Cardiac septum (tissue), 1 donor: ENCODE results near the gene BMP7. TPM values are rescaled to one million over a fixed set of nuclear protein-coding genes. Genes with fewer than 3 reads are reported as not detected.

Experiments used
- DNase-seq: peaks from one replicate; pipeline ENCODE4 v3.0.0-alpha.2; 2020; ENCODE audit warnings: low spot score
- intact Hi-C: fragments of 100-400 bp; cut with DNase I; formaldehyde crosslinking; loops from one replicate; pipeline ENCODE4 v1.14.0; 2022
- total RNA-seq: library from RNA; stranded (reverse); fragmentation: NEBNext Ultra II Directional; extraction: Animal tissue kit (Norgen Biotek cat#: 25700); gene quantifications from one replicate; pipeline ENCODE4 v1.2.1, GENCODE V29; 2021
- donor health status: DM: no; HTN: no; CAD: no.

BMP7 gene
- total RNA-seq, 1 donor from 2014 or later = 2.7 TPM

DNA sequence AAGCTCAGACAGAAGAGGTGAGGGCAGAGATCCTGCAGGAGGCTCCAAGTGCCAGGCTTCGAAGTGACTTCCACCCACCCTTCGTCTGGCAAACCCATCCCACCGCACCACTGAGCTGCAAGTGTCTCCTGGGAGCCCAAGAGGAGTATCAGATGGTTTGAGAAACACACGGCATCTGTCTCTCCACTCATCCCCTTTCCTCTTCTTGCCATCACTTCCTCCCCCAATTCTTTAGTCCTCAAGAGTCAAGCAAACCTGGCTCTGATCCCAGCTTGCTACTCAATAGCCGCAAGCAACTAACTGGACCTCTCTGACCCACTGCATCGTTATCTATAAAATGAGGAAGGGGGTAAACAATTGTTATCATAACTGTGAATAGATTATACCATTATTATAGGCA, 142.1 kb downstream of the BMP7 start:
- DNase-seq = no peak
- intact Hi-C loops = no loop called here

DNA sequence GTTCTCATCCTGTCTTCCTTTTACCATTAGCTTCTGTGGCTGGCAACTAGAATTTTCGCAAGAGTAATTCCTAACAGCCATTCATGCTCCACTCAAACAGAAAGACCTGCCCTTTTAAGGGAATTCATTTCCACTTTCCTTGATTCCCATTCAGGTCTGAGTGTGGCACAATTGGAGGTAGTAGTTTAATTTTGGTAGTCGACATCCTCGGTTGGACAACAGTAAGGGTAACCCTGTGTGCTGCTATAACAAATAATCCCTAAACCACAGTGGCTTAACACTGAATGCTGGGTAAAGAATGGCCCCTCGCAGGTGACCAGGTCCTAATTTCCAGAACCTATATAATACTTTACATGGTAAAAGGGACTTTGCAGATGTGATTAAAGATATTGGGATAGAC, 142.9 kb downstream of the BMP7 start:
- intact Hi-C loops = no loop called here
- no peak for DNase-seq

DNA sequence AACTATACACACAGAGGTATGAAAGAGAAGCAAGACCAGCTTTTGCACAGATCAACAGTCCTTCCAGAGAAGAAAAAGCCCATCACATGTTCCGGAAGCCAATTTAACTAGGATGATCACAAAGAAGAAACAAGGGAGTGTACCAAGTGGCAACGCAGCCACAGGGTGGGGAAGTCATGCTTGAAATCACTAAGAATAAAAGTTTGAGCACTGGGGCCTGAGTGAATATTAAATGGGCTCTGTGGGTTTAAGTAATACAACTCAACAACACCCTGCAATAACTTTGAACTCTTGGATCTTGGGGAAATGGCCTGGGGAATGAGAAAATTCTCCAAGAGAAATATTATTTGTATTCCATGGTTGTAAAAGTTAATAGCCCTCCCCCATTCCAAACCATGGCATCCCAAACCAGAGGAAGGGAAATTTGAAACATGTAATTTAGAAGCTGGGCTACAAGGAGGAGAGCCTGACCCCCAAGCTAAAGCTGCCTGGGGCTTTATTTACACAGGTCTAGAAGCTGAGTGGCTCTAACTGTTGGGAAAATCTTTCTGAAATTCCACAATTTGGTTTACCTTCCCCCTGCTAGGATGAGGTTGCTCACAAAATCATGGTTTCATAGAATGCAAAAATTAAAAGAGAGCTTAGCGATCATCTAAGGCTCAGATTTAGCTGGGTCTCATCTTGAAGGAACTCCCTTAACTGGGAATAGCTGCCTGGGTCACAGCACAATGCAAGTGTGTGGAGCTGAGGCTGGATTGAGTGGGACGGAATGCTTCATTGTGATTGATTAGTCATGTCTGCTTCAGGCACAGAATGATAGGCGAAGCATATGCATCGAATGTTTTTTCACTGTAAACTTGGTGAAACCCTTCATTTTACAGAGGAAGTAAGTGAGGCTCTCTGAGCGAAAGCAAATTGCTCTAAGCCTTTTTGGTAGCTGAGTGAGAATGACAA, 143.6 kb downstream of the BMP7 start:
- intact Hi-C loops = no loop called here
- no peak for DNase-seq

DNA sequence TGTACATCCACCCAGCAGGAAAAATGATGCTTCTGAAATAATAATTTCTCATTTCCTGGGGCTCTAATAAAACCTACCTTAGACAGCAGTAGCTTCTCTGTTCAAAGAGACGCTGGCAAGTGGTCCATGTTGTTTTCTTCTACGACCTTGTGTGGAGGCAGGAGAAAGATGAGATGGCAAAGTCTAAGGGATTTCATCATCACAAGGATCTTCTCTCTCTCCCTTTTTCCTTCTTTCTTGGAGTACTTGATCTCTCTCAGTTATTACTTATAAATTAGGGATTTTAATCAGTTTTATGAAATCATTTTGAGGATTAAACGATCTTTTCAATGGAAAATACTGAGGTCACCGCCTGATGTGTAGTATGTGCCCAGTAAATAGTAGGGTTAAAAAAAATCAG, 147.5 kb downstream of the BMP7 start:
- intact Hi-C loops = no loop called here

More for the DNA sequence above, 147.5 kb downstream of the BMP7 start:
- no peak for DNase-seq

Other genes with a start within 250 kb of the BMP7 start
- not detected for gene SPO11, start 63.2 kb upstream of the BMP7 start, total RNA-seq
- 13.8 TPM for gene RAE1, start 84.6 kb upstream of the BMP7 start, total RNA-seq
- 63.1 TPM for gene RBM38, start 124.8 kb upstream of the BMP7 start, total RNA-seq